SK-N-SH treated with all-trans-retinoic acid at 6 μM for 48 hours (cell line): ENCODE data around the gene DNASE1L2.

Experiments
- ATAC-seq: fragments of 200-7000 bp; cut with Tn5 transposase; 3 replicates; pipeline ENCODE4 v1.9.1; 2020; ENCODE audit warnings: mild to moderate bottlenecking, moderate library complexity
- ARNTL ChIP-seq: fragments of 450-650 bp; formaldehyde crosslinking; IDR thresholded peaks from 2 replicates; pipeline ENCODE4 v1.5.0; 2020; ENCODE audit warnings: low read depth, mild to moderate bottlenecking, moderate library complexity, borderline replicate concordance
- BACH2 ChIP-seq: fragments of 250-450 bp; sonication (Bioruptor Pico); IDR thresholded peaks from 2 replicates; pipeline ENCODE4 v1.9.0; 2021; ENCODE audit warnings: mild to moderate bottlenecking, borderline replicate concordance
- CREB5 ChIP-seq: fragments of 250-450 bp; sonication (Bioruptor Pico); IDR thresholded peaks from 2 replicates; pipeline ENCODE4 v1.5.1; 2020; ENCODE audit warnings: low read depth, mild to moderate bottlenecking, moderate library complexity
- CSDC2 ChIP-seq: fragments of 250-450 bp; sonication (Bioruptor Pico); IDR thresholded peaks from 2 replicates; pipeline ENCODE4 v1.5.0; 2020; ENCODE audit warnings: mild to moderate bottlenecking, moderate library complexity
- ESRRG ChIP-seq: fragments of 250-450 bp; sonication (Bioruptor Pico); IDR thresholded peaks from 2 replicates; pipeline ENCODE4 v1.6.1; 2021; ENCODE audit warnings: mild to moderate bottlenecking
- ISL1 ChIP-seq: fragments of 250-450 bp; sonication (Bioruptor Pico); IDR thresholded peaks from 2 replicates; pipeline ENCODE4 v2.1.2; 2022; ENCODE audit warnings: mild to moderate bottlenecking, moderate library complexity
- PATZ1 ChIP-seq: fragments of 250-450 bp; sonication (Bioruptor Pico); IDR thresholded peaks from 2 replicates; pipeline ENCODE4 v1.8.0; 2020; ENCODE audit warnings: mild to moderate bottlenecking, moderate library complexity, borderline replicate concordance
- POU6F1 ChIP-seq: fragments of 250-450 bp; sonication (Bioruptor Pico); IDR thresholded peaks from 2 replicates; pipeline ENCODE4 v1.8.0; 2021; ENCODE audit warnings: low read depth, mild to moderate bottlenecking, moderate library complexity, borderline replicate concordance
- PPARA ChIP-seq: fragments of 250-450 bp; sonication (Bioruptor Pico); IDR thresholded peaks from 2 replicates; pipeline ENCODE4 v1.5.0; 2020; ENCODE audit warnings: mild to moderate bottlenecking, borderline replicate concordance
- RARB ChIP-seq: fragments of 250-450 bp; sonication (Bioruptor Pico); IDR thresholded peaks from 2 replicates; pipeline ENCODE4 v1.8.0; 2021; ENCODE audit warnings: mild to moderate bottlenecking, moderate library complexity
- SNAI2 ChIP-seq: fragments of 250-450 bp; sonication (Bioruptor Pico); IDR thresholded peaks from 2 replicates; pipeline ENCODE4 v1.5.0; 2020; ENCODE audit warnings: mild to moderate bottlenecking, moderate library complexity
- TCF4 ChIP-seq: fragments of 250-450 bp; sonication (Bioruptor Pico); IDR thresholded peaks from 2 replicates; pipeline ENCODE4 v1.8.0; 2021; ENCODE audit warnings: mild to moderate bottlenecking, moderate library complexity, borderline replicate concordance
- TOX ChIP-seq: fragments of 250-450 bp; sonication (Bioruptor Pico); IDR thresholded peaks from 2 replicates; pipeline ENCODE4 v1.8.0; 2021; ENCODE audit warnings: mild to moderate bottlenecking, moderate library complexity, borderline replicate concordance
- ZC3H10 ChIP-seq: fragments of 250-450 bp; sonication (Bioruptor Pico); IDR thresholded peaks from 2 replicates; pipeline ENCODE4 v1.5.1; 2021; ENCODE audit warnings: mild to moderate bottlenecking, moderate library complexity
- ZFP3 ChIP-seq: fragments of 250-450 bp; sonication (Bioruptor Pico); IDR thresholded peaks from 2 replicates; pipeline ENCODE4 v1.5.0; 2020; ENCODE audit warnings: mild to moderate bottlenecking, moderate library complexity
- ZFP30 ChIP-seq: fragments of 450-650 bp; formaldehyde crosslinking; IDR thresholded peaks from 2 replicates; pipeline ENCODE4 v1.5.0; 2022; ENCODE audit warnings: mild to moderate bottlenecking, moderate library complexity
- ZNF565 ChIP-seq: fragments of 450-650 bp; formaldehyde crosslinking; conservative IDR thresholded peaks from 2 replicates; pipeline ENCODE4 v1.5.0; 2020; ENCODE audit warnings: low read depth, mild to moderate bottlenecking, moderate library complexity
- ZNF70 ChIP-seq: fragments of 450-650 bp; formaldehyde crosslinking; IDR thresholded peaks from 2 replicates; pipeline ENCODE4 v1.5.0; 2020; ENCODE audit warnings: mild to moderate bottlenecking, moderate library complexity
- TF ChIP-seq, protein P1 (sequence below): fragments of 250-450 bp; sonication (Bioruptor Pico); IDR thresholded peaks from 2 replicates; pipeline ENCODE4 v1.5.0; 2020; ENCODE audit warnings: mild to moderate bottlenecking, moderate library complexity
- TF ChIP-seq, protein P2 (sequence below): fragments of 250-450 bp; sonication (Bioruptor Pico); IDR thresholded peaks from 2 replicates; pipeline ENCODE4 v1.5.1; 2021; ENCODE audit warnings: mild to moderate bottlenecking, moderate library complexity

The DNASE1L2 gene

GRCh38 chr16:2228161-2228824 is 8.0 kb upstream of the DNASE1L2 start:
- no peak for ATAC-seq
- TF ChIP-seq POU6F1 (CRISPR knock-in tag) = no peak
- no peak for TF ChIP-seq PPARA (CRISPR knock-in tag)
- TF ChIP-seq ISL1 (CRISPR knock-in tag) = no peak
- no peak for TF ChIP-seq BACH2 (CRISPR knock-in tag)
- TF ChIP-seq ZNF70 = no peak
- no peak for TF ChIP-seq ZFP30 (CRISPR knock-in tag)
- no peak for TF ChIP-seq ZFP3 (CRISPR knock-in tag)
- TF ChIP-seq, protein P1, sequence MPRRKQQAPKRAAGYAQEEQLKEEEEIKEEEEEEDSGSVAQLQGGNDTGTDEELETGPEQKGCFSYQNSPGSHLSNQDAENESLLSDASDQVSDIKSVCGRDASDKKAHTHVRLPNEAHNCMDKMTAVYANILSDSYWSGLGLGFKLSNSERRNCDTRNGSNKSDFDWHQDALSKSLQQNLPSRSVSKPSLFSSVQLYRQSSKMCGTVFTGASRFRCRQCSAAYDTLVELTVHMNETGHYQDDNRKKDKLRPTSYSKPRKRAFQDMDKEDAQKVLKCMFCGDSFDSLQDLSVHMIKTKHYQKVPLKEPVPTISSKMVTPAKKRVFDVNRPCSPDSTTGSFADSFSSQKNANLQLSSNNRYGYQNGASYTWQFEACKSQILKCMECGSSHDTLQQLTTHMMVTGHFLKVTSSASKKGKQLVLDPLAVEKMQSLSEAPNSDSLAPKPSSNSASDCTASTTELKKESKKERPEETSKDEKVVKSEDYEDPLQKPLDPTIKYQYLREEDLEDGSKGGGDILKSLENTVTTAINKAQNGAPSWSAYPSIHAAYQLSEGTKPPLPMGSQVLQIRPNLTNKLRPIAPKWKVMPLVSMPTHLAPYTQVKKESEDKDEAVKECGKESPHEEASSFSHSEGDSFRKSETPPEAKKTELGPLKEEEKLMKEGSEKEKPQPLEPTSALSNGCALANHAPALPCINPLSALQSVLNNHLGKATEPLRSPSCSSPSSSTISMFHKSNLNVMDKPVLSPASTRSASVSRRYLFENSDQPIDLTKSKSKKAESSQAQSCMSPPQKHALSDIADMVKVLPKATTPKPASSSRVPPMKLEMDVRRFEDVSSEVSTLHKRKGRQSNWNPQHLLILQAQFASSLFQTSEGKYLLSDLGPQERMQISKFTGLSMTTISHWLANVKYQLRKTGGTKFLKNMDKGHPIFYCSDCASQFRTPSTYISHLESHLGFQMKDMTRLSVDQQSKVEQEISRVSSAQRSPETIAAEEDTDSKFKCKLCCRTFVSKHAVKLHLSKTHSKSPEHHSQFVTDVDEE (CRISPR knock-in tag) = no peak
- no peak for TF ChIP-seq TOX
- no peak for TF ChIP-seq ESRRG (CRISPR knock-in tag)
- TF ChIP-seq, protein P2, sequence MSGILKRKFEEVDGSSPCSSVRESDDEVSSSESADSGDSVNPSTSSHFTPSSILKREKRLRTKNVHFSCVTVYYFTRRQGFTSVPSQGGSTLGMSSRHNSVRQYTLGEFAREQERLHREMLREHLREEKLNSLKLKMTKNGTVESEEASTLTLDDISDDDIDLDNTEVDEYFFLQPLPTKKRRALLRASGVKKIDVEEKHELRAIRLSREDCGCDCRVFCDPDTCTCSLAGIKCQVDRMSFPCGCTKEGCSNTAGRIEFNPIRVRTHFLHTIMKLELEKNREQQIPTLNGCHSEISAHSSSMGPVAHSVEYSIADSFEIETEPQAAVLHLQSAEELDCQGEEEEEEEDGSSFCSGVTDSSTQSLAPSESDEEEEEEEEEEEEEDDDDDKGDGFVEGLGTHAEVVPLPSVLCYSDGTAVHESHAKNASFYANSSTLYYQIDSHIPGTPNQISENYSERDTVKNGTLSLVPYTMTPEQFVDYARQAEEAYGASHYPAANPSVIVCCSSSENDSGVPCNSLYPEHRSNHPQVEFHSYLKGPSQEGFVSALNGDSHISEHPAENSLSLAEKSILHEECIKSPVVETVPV = no peak
- TF ChIP-seq ARNTL (CRISPR knock-in tag) = no peak

- TF ChIP-seq, protein P2 = no peak
- TF ChIP-seq ZNF565 (no peak), ZFP3 (CRISPR knock-in tag) (no peak), BACH2 (CRISPR knock-in tag) (no peak), TCF4 (CRISPR knock-in tag) (no peak), ISL1 (CRISPR knock-in tag) (no peak), TOX (no peak), SNAI2 (CRISPR knock-in tag) (no peak), RARB (CRISPR knock-in tag) (no peak), PATZ1 (CRISPR knock-in tag) (no peak)
- ATAC-seq = no peak
Observed at GRCh38 chr16:2229091-2229490, 7.2 kb upstream of the DNASE1L2 start.

DNA sequence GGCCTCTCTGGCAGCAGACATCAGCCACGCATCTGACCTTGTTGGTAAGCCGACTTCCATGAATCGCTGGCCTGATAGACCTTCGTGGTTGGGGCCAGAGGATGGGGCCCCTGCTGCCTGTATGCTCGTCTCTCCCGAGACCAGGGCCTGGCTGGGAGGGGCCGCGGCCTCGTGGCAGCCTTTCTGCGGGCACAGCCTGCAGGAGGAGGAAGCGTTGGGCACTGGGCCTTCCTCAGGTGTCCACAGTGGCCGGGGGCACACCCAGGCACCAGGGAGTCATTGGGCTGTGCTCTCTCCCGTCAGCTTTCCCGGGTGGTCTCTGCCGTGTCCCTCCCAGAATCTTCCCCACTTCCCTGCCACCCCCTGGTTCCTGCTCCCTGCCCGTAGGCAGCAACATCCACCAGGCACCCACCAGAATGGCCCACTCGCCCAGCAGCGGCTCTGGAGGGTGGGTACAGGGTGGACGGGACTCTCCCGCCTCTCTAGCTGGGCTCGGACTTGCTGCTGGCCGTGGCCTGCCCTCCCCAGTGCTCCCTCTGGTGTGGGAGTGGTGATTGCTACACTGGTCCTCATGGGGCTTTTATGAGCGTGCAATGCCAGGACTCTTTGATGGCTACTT is 6.5 kb upstream of the DNASE1L2 start:
- TF ChIP-seq TOX (no peak), CSDC2 (CRISPR knock-in tag) (no peak), ARNTL (CRISPR knock-in tag) (no peak), CREB5 (CRISPR knock-in tag) (no peak), ZC3H10 (CRISPR knock-in tag) (no peak), POU6F1 (CRISPR knock-in tag) (no peak), ZNF70 (no peak)
- no peak for ATAC-seq
